CD4-positive, CD25-positive, alpha-beta regulatory T cell (primary cell): Measurements from ENCODE around the gene CPT1A. TPM values are rescaled to one million over a fixed set of nuclear protein-coding genes. Genes with fewer than 3 reads are reported as not detected.

Source experiments
- ATAC-seq, 2 donors: fragments of 150-1000 bp; cut with Tn5 transposase; one replicate each; pipeline ENCODE4 v1.10.0; 2021; ENCODE audit warnings: low read depth in 2 of 2, moderate number of reproducible peaks in 2 of 2, moderate library complexity in 1 of 2
- DNase-seq, 3 donors: peaks; one replicate each; pipeline versions ENCODE4 v3.0.0 to v3.0.0-alpha.2; 2012 to 2022; ENCODE audit warnings: mixed read lengths in 1 of 3
- H3K27ac ChIP-seq: one replicate; pipeline ENCODE4 v1.7.0; 2013; ENCODE audit warnings: mild to moderate bottlenecking, low read length; ENCODE audit not compliant: insufficient read depth, poor library complexity, severe bottlenecking
- H3K27me3 ChIP-seq: one replicate; pipeline ENCODE4 v1.7.0; 2013; ENCODE audit warnings: low read length; ENCODE audit not compliant: control insufficient read depth, insufficient read depth
- H3K36me3 ChIP-seq: one replicate; pipeline ENCODE4 v1.7.0; 2013; ENCODE audit warnings: mild to moderate bottlenecking, low read length, moderate library complexity; ENCODE audit not compliant: control insufficient read depth, insufficient read depth
- H3K4me1 ChIP-seq: 2 replicates; pipeline ENCODE4 v1.7.0; 2013; ENCODE audit warnings: mild to moderate bottlenecking, low read length; ENCODE audit not compliant: insufficient read depth, control insufficient read depth, poor library complexity, severe bottlenecking
- H3K4me3 ChIP-seq: one replicate; pipeline ENCODE4 v1.7.0; 2013; ENCODE audit warnings: low read depth, mild to moderate bottlenecking, low read length, moderate library complexity
- H3K9me3 ChIP-seq, 2 experiments: 1 replicate in 1 of 2; 2 replicates in 1 of 2; pipeline ENCODE4 v1.7.0; 2013; ENCODE audit warnings: low read length in 2 of 2, mild to moderate bottlenecking in 1 of 2, moderate library complexity in 1 of 2; ENCODE audit not compliant: control insufficient read depth in 2 of 2
- H3K27ac Mint-ChIP-seq, 3 donors: one replicate each; pipeline ENCODE4 v1.8.0; 2020 to 2022; ENCODE audit warnings: mild to moderate bottlenecking in 3 of 3, mixed read lengths in 3 of 3, moderate library complexity in 2 of 3
- H3K27me3 Mint-ChIP-seq: one replicate; pipeline ENCODE4 v1.8.0; 2022; ENCODE audit warnings: mild to moderate bottlenecking, mixed read lengths
- H3K36me3 Mint-ChIP-seq: one replicate; pipeline ENCODE4 v1.8.0; 2020; ENCODE audit warnings: mixed read lengths
- H3K4me1 Mint-ChIP-seq, 4 donors: one replicate each; pipeline ENCODE4 v1.8.0; 2020 to 2022; ENCODE audit warnings: mixed read lengths in 4 of 4, mild to moderate bottlenecking in 1 of 4
- H3K4me3 Mint-ChIP-seq, 4 donors: one replicate each; pipeline ENCODE4 v1.8.0; 2020 to 2022; ENCODE audit warnings: mild to moderate bottlenecking in 4 of 4, mixed read lengths in 4 of 4, moderate library complexity in 3 of 4
- H3K9me3 Mint-ChIP-seq, 7 donors: one replicate each; pipeline ENCODE4 v1.8.0; 2020 to 2022; ENCODE audit warnings: mixed read lengths in 7 of 7, mild to moderate bottlenecking in 3 of 7, moderate library complexity in 2 of 7
- polyA plus RNA-seq, 4 donors: library from polyadenylated mRNA; unstranded; fragments of 300-500 nt; fragmentation: Illumina TruSeq; gene quantifications; one replicate each; pipeline ENCODE4 v1.2.3, GENCODE V29; 2021
- total RNA-seq: library from RNA; stranded (reverse); gene quantifications from one replicate; pipeline ENCODE4 v1.2.3, GENCODE V29; 2022

CPT1A gene
- total and polyA plus RNA-seq, 5 donors from 2014 or later: 0.32 to 16.7 (median 4.3) TPM

- no peak for DNase-seq
- no peak overlapping the region for H3K4me3 ChIP-seq
- H3K27me3 ChIP-seq: no peaks in the 10 kb centered on the region
- H3K27ac Mint-ChIP-seq: no peak overlapping the region
- no peaks in the 10 kb centered on the region for H3K9me3 Mint-ChIP-seq
- H3K27ac ChIP-seq: no peak overlapping the region
- no peaks in the 10 kb centered on the region for H3K4me1 ChIP-seq
- no peak overlapping the region for H3K4me3 Mint-ChIP-seq
- peaks cover 0 to 4% (median 0%) of the 10 kb centered on the region in 4 donors for H3K4me1 Mint-ChIP-seq
- H3K9me3 ChIP-seq: no peaks in the 10 kb centered on the region
- no peak for ATAC-seq
- no peaks in the 10 kb centered on the region for H3K27me3 Mint-ChIP-seq
- peaks cover 27% of the 10 kb centered on the region for H3K36me3 Mint-ChIP-seq
- H3K36me3 ChIP-seq: peaks cover 16% of the 10 kb centered on the region
Observed at GRCh38 chr11:68763181-68763721, 78.5 kb downstream of the CPT1A start.

GRCh38 chr11:68762481-68762880 lies 79.2 kb downstream of the CPT1A start:
- peaks cover 0 to 4% (median 0%) of the 10 kb centered on the region in 4 donors for H3K4me1 Mint-ChIP-seq
- peak overlapping the region in 2 of 3 donors; percentile 43 to 76 for H3K27ac Mint-ChIP-seq
- Histone ChIP-seq H3K4me3 (no peak overlapping the region), H3K36me3 (peaks cover 23% of the 10 kb centered on the region), H3K9me3 (no peaks in the 10 kb centered on the region), H3K27ac (no peak overlapping the region), H3K27me3 (no peaks in the 10 kb centered on the region), H3K4me1 (no peaks in the 10 kb centered on the region)
- H3K27me3 Mint-ChIP-seq: no peaks in the 10 kb centered on the region
- ATAC-seq: no peak
- no peaks in the 10 kb centered on the region for H3K9me3 Mint-ChIP-seq
- DNase-seq: no peak
- no peak overlapping the region for H3K4me3 Mint-ChIP-seq
- peaks cover 30% of the 10 kb centered on the region for H3K36me3 Mint-ChIP-seq

GRCh38 chr11:68761801-68762200 lies 79.9 kb downstream of the CPT1A start:
- ATAC-seq (no peak), DNase-seq (no peak)
- H3K36me3 Mint-ChIP-seq: peaks cover 35% of the 10 kb centered on the region
- no peaks in the 10 kb centered on the region for H3K9me3 Mint-ChIP-seq
- H3K27ac ChIP-seq: no peak overlapping the region
- H3K4me1 ChIP-seq: no peaks in the 10 kb centered on the region
- peaks cover 0 to 4% (median 0%) of the 10 kb centered on the region in 4 donors for H3K4me1 Mint-ChIP-seq
- no peaks in the 10 kb centered on the region for H3K9me3 ChIP-seq
- H3K27me3 Mint-ChIP-seq: no peaks in the 10 kb centered on the region
- peaks cover 27% of the 10 kb centered on the region for H3K36me3 ChIP-seq
- H3K4me3 ChIP-seq: no peak overlapping the region
- H3K4me3 Mint-ChIP-seq: no peak overlapping the region
- H3K27me3 ChIP-seq: no peaks in the 10 kb centered on the region
- peak overlapping the region in 1 of 3 donors; percentile 20 for H3K27ac Mint-ChIP-seq

GRCh38 chr11:68759991-68760390 lies 81.7 kb downstream of the CPT1A start:
- H3K9me3 ChIP-seq: no peaks in the 10 kb centered on the region
- peaks cover 28% of the 10 kb centered on the region for H3K36me3 ChIP-seq
- H3K4me1 Mint-ChIP-seq: no peaks in the 10 kb centered on the region
- H3K9me3 Mint-ChIP-seq: no peaks in the 10 kb centered on the region
- no peak for ATAC-seq
- no peaks in the 10 kb centered on the region for H3K27me3 Mint-ChIP-seq
- no peak overlapping the region for H3K27ac ChIP-seq
- no peaks in the 10 kb centered on the region for H3K4me1 ChIP-seq
- no peak overlapping the region for H3K4me3 ChIP-seq
- peaks cover 35% of the 10 kb centered on the region for H3K36me3 Mint-ChIP-seq
- H3K27me3 ChIP-seq: no peaks in the 10 kb centered on the region
- no peak overlapping the region for H3K4me3 Mint-ChIP-seq
- DNase-seq: no peak
- H3K27ac Mint-ChIP-seq: no peak overlapping the region

- no peaks in the 10 kb centered on the region for H3K4me1 ChIP-seq
- ATAC-seq (no peak), DNase-seq (no peak)
- H3K36me3 ChIP-seq: peaks cover 26% of the 10 kb centered on the region
- Mint-ChIP-seq H3K4me3 (no peak overlapping the region), H3K4me1 (no peaks in the 10 kb centered on the region), H3K36me3 (peaks cover 31% of the 10 kb centered on the region), H3K27me3 (no peaks in the 10 kb centered on the region), H3K27ac (no peak overlapping the region), H3K9me3 (no peaks in the 10 kb centered on the region)
- no peak overlapping the region for H3K27ac ChIP-seq
- H3K9me3 ChIP-seq: no peaks in the 10 kb centered on the region
- no peak overlapping the region for H3K4me3 ChIP-seq
- no peaks in the 10 kb centered on the region for H3K27me3 ChIP-seq
Observed at GRCh38 chr11:68757711-68758110, 84.0 kb downstream of the CPT1A start.

GRCh38 chr11:68756171-68756766 lies 85.4 kb downstream of the CPT1A start:
- H3K27ac ChIP-seq: no peak overlapping the region
- Mint-ChIP-seq H3K9me3 (no peaks in the 10 kb centered on the region), H3K4me3 (no peak overlapping the region), H3K27ac (peak overlapping the region in 1 of 3 donors; percentile 15), H3K36me3 (peaks cover 21% of the 10 kb centered on the region), H3K4me1 (peaks cover 0 to 8% (median 3%) of the 10 kb centered on the region in 4 donors), H3K27me3 (no peaks in the 10 kb centered on the region)
- no peak for ATAC-seq
- no peaks in the 10 kb centered on the region for H3K9me3 ChIP-seq
- peaks cover 3% of the 10 kb centered on the region for H3K4me1 ChIP-seq
- DNase-seq: no peak
- no peak overlapping the region for H3K4me3 ChIP-seq
- H3K27me3 ChIP-seq: no peaks in the 10 kb centered on the region
- peaks cover 17% of the 10 kb centered on the region for H3K36me3 ChIP-seq

- Mint-ChIP-seq H3K9me3 (no peaks in the 10 kb centered on the region), H3K4me1 (peaks cover 0 to 19% (median 4%) of the 10 kb centered on the region in 4 donors), H3K27me3 (no peaks in the 10 kb centered on the region), H3K27ac (no peak overlapping the region), H3K36me3 (peaks cover 17% of the 10 kb centered on the region), H3K4me3 (peak overlapping the region in 3 of 4 donors; percentile 47 to 71 (median 66))
- ATAC-seq (no peak), DNase-seq (no peak)
- Histone ChIP-seq H3K4me3 (no peak overlapping the region), H3K9me3 (no peaks in the 10 kb centered on the region), H3K36me3 (peaks cover 12% of the 10 kb centered on the region), H3K27ac (no peak overlapping the region), H3K27me3 (no peaks in the 10 kb centered on the region), H3K4me1 (peaks cover 3% of the 10 kb centered on the region)
Observed at GRCh38 chr11:68753300-68753699, 88.4 kb downstream of the CPT1A start.

GRCh38 chr11:68751331-68751856 lies 90.3 kb downstream of the CPT1A start, which contains the start of gene TESMIN:
TSS of gene TESMIN (minus strand) at chr11:68751520. CDS start at chr11:68750660, 860 bp downstream.
- Mint-ChIP-seq H3K36me3 (peaks cover 3% of the 10 kb centered on the region), H3K27ac (peak within 1 kb of the TSS; percentile 42 to 87 (median 65)), H3K27me3 (no peaks in the 10 kb centered on the region), H3K9me3 (no peaks in the 10 kb centered on the region), H3K4me1 (peaks cover 0 to 19% (median 6%) of the 10 kb centered on the region in 4 donors), H3K4me3 (peak within 1 kb of the TSS; percentile 78 to 82 (median 80))
- no peak within 1 kb of the TSS for H3K27ac ChIP-seq
- H3K36me3 ChIP-seq: peaks cover under 1% of the 10 kb centered on the region
- H3K4me1 ChIP-seq: peaks cover 3% of the 10 kb centered on the region
- peak within 1 kb of the TSS; percentile 44 for H3K4me3 ChIP-seq
- no peaks in the 10 kb centered on the region for H3K27me3 ChIP-seq
- DNase-seq: peak; percentile 86 to 88 (median 88)
- ATAC-seq: peak; percentile 94
- no peaks in the 10 kb centered on the region for H3K9me3 ChIP-seq
